HG02943 (cell line): ENCODE data around the gene EXOC1.

ENCODE experiments used
- ATAC-seq: cut with Tn5 transposase; IDR thresholded peaks from one replicate; pipeline ENCODE4 v1.9.1; 2021; ENCODE audit warnings: mild to moderate bottlenecking, low read depth, moderate library complexity; ENCODE audit not compliant: unreplicated experiment

The EXOC1 gene

GRCh38 chr4:55851885-55852284 lies 1.6 kb upstream of the EXOC1 start:
- no peak for ATAC-seq

GRCh38 chr4:55854129-55854528 lies 681 bp downstream of the EXOC1 start:
- ATAC-seq, result no peak

GRCh38 chr4:55857586-55857985 lies 4.1 kb downstream of the EXOC1 start:
- no peak for ATAC-seq

- no peak for ATAC-seq
Observed at GRCh38 chr4:55859711-55860110, 6.3 kb downstream of the EXOC1 start.

GRCh38 chr4:55864577-55865223 lies 11.3 kb downstream of the EXOC1 start:
- no peak for ATAC-seq

- no peak for ATAC-seq
Observed at GRCh38 chr4:55865228-55865806, 11.9 kb downstream of the EXOC1 start.

- peak; percentile 63 for ATAC-seq
Observed at GRCh38 chr4:55866290-55866907, 13.0 kb downstream of the EXOC1 start.

GRCh38 chr4:55866973-55867574 lies 13.6 kb downstream of the EXOC1 start:
- peak; percentile 92 for ATAC-seq

GRCh38 chr4:55868581-55869090 lies 15.2 kb downstream of the EXOC1 start:
- ATAC-seq, result no peak

GRCh38 chr4:55871299-55871800 lies 17.9 kb downstream of the EXOC1 start:
- ATAC-seq, result no peak

- no peak for ATAC-seq
Observed at GRCh38 chr4:55874831-55875230, 21.4 kb downstream of the EXOC1 start.

- ATAC-seq, result no peak
Observed at GRCh38 chr4:55876387-55876786, 22.9 kb downstream of the EXOC1 start.

- no peak for ATAC-seq
Observed at GRCh38 chr4:55879224-55879623, 25.8 kb downstream of the EXOC1 start.

- ATAC-seq, result no peak
Observed at GRCh38 chr4:55880652-55881280, 27.3 kb downstream of the EXOC1 start.

GRCh38 chr4:55884093-55884850 lies 30.8 kb downstream of the EXOC1 start:
- no peak for ATAC-seq

GRCh38 chr4:55884851-55885219 lies 31.4 kb downstream of the EXOC1 start:
- ATAC-seq, result no peak

GRCh38 chr4:55887594-55887993 lies 34.1 kb downstream of the EXOC1 start:
- ATAC-seq, result no peak

- ATAC-seq, result no peak
Observed at GRCh38 chr4:55892156-55892555, 38.7 kb downstream of the EXOC1 start.

GRCh38 chr4:55896622-55897021 lies 43.2 kb downstream of the EXOC1 start:
- no peak for ATAC-seq

GRCh38 chr4:55902677-55903076 lies 49.2 kb downstream of the EXOC1 start:
- no peak for ATAC-seq
